A673 (cell line): ENCODE data around the gene ATP5F1E.

Source experiments
- CTCF ChIP-seq: fragments of 300-800, 200-600 bp; sonication (generic); conservative IDR thresholded peaks from 2 replicates; pipeline ENCODE4 v1.5.1; 2017; ENCODE audit warnings: low read depth, mild to moderate bottlenecking, antibody characterized with exemption, low read length, moderate library complexity, mixed read lengths
- EZH2 ChIP-seq: fragments of 200-600 bp; sonication (generic); IDR thresholded peaks from 2 replicates; pipeline ENCODE4 v1.6.1; 2017; ENCODE audit warnings: borderline replicate concordance, low read depth, mild to moderate bottlenecking, mixed read lengths, antibody characterized with exemption, low read length; ENCODE audit not compliant: poor library complexity, severe bottlenecking

- TF ChIP-seq EZH2 = no peak
- TF ChIP-seq CTCF = no peak
Observed at GRCh38 chr20:59013959-59014608, 18.1 kb downstream of the ATP5F1E start.
